HCT116 (cell line): ENCODE results near the gene NBPF6.

Experiments
- EZH2 ChIP-seq: fragments of 200-600 bp; sonication (generic); IDR thresholded peaks from 2 replicates; pipeline ENCODE4 v1.6.1; 2017; ENCODE audit warnings: antibody characterized with exemption, mixed run types
- EZH2phosphoT487 ChIP-seq: fragments of 200-600 bp; IDR thresholded peaks from 2 replicates; pipeline ENCODE4 v1.6.1; 2018; ENCODE audit warnings: antibody characterized with exemption, borderline replicate concordance
- JUND ChIP-seq: IDR thresholded peaks from 2 replicates; pipeline ENCODE4 v1.6.1; 2012
- POLR2A ChIP-seq: IDR thresholded peaks from 2 replicates; pipeline ENCODE4 v1.7.0; 2011; ENCODE audit warnings: borderline replicate concordance; ENCODE audit not compliant: insufficient read depth, insufficient read length; ENCODE audit errors: extremely low read depth
- POLR2AphosphoS5 ChIP-seq: IDR thresholded peaks from 2 replicates; pipeline ENCODE4 v1.6.1; 2011; ENCODE audit warnings: mild to moderate bottlenecking, low read depth, low read length, moderate library complexity
- RAD21 ChIP-seq: IDR thresholded peaks from 2 replicates; pipeline ENCODE4 v1.6.1; 2012; ENCODE audit warnings: low read depth, mild to moderate bottlenecking
- SRF ChIP-seq: IDR thresholded peaks from 2 replicates; pipeline ENCODE4 v1.6.1; 2012; ENCODE audit warnings: low read depth
- TF ChIP-seq, protein P1 (sequence below), 3 experiments: fragments of 200-600 bp in 1 of 3; sonication (generic) in 1 of 3; IDR thresholded peaks in 2 of 3; conservative IDR thresholded peaks in 1 of 3; 2 replicates each; pipeline ENCODE4 v1.5.1; 2012 to 2017; ENCODE audit warnings: low read depth in 2 of 3, low read length in 2 of 3, antibody characterized with exemption in 1 of 3, borderline replicate concordance in 1 of 3, control low read depth in 1 of 3, mild to moderate bottlenecking in 1 of 3, mixed read lengths in 1 of 3, mixed run types in 1 of 3, moderate library complexity in 1 of 3; ENCODE audit not compliant: insufficient read depth in 1 of 3
- TF ChIP-seq, protein P2 (sequence below): IDR thresholded peaks from 2 replicates; pipeline ENCODE4 v1.6.1; 2012; ENCODE audit warnings: low read depth

DNA sequence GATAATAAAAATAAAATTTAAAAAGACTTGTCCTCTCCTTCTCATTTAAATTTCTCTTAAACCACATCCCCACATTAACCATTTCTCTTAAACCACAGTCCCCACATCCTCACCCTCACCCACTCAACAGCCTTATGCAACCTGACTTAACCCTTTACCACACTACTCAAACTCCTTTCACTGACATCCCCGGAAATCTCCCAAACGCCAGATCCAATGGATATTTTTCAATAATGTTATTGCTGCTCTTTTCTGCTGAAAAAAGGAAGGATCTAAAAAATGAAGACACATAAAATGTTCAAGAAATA, 55.6 kb downstream of the NBPF6 start:
- TF ChIP-seq, protein P1, sequence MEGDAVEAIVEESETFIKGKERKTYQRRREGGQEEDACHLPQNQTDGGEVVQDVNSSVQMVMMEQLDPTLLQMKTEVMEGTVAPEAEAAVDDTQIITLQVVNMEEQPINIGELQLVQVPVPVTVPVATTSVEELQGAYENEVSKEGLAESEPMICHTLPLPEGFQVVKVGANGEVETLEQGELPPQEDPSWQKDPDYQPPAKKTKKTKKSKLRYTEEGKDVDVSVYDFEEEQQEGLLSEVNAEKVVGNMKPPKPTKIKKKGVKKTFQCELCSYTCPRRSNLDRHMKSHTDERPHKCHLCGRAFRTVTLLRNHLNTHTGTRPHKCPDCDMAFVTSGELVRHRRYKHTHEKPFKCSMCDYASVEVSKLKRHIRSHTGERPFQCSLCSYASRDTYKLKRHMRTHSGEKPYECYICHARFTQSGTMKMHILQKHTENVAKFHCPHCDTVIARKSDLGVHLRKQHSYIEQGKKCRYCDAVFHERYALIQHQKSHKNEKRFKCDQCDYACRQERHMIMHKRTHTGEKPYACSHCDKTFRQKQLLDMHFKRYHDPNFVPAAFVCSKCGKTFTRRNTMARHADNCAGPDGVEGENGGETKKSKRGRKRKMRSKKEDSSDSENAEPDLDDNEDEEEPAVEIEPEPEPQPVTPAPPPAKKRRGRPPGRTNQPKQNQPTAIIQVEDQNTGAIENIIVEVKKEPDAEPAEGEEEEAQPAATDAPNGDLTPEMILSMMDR (IDR thresholded peaks at IDR 0.05 in 2 of 3, conservative IDR thresholded peaks at IDR 0.05 in 1 of 3; ENCODE audit: borderline replicate concordance in 1 of 3, insufficient read depth in 1 of 3, low read depth in 2 of 3, low read length in 2 of 3), result no peak
- TF ChIP-seq, protein P2, sequence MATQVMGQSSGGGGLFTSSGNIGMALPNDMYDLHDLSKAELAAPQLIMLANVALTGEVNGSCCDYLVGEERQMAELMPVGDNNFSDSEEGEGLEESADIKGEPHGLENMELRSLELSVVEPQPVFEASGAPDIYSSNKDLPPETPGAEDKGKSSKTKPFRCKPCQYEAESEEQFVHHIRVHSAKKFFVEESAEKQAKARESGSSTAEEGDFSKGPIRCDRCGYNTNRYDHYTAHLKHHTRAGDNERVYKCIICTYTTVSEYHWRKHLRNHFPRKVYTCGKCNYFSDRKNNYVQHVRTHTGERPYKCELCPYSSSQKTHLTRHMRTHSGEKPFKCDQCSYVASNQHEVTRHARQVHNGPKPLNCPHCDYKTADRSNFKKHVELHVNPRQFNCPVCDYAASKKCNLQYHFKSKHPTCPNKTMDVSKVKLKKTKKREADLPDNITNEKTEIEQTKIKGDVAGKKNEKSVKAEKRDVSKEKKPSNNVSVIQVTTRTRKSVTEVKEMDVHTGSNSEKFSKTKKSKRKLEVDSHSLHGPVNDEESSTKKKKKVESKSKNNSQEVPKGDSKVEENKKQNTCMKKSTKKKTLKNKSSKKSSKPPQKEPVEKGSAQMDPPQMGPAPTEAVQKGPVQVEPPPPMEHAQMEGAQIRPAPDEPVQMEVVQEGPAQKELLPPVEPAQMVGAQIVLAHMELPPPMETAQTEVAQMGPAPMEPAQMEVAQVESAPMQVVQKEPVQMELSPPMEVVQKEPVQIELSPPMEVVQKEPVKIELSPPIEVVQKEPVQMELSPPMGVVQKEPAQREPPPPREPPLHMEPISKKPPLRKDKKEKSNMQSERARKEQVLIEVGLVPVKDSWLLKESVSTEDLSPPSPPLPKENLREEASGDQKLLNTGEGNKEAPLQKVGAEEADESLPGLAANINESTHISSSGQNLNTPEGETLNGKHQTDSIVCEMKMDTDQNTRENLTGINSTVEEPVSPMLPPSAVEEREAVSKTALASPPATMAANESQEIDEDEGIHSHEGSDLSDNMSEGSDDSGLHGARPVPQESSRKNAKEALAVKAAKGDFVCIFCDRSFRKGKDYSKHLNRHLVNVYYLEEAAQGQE, result no peak
- TF ChIP-seq SRF (no peak), JUND (no peak), POLR2AphosphoS5 (no peak), RAD21 (no peak), EZH2 (no peak), POLR2A (no peak), EZH2phosphoT487 (no peak)
